ENCODE measurements around the gene CMTM2. TPM values are rescaled to one million over a fixed set of nuclear protein-coding genes. Genes with fewer than 3 reads are reported as not detected.

Gene CMTM2
- total and polyA plus RNA-seq, 9 of the 15 experiments (the other 6 are each of a cell fraction or from before 2014, with no cell fraction given) = not detected

- no TSS peak for BruUV-seq (replicated peaks)
- TF ChIP-seq TCF15 (CRISPR knock-in tag; IDR thresholded peaks at IDR 0.05) (no peak), NFXL1 (CRISPR knock-in tag; IDR thresholded peaks at IDR 0.05) (no peak), TCF3 (CRISPR knock-in tag; IDR thresholded peaks at IDR 0.05) (no peak), TGIF2 (CRISPR knock-in tag; IDR thresholded peaks at IDR 0.05) (no peak)
- Histone ChIP-seq H3K4me2 (ENCODE audit: insufficient read depth, low read length) (no peak overlapping the region), H3K9me1 (ENCODE audit: control insufficient read depth, insufficient read depth, low read length) (no peaks in the 10 kb centered on the region), H3K4me1 (replicated peaks in 1 of 2; ENCODE audit: control insufficient read depth in 2 of 2, insufficient read depth in 2 of 2, low read length in 2 of 2) (peaks cover 3 to 8% of the 10 kb centered on the region in 2 experiments; a peak in 3 of 5 replicates), H3K79me2 (ENCODE audit: control insufficient read depth, insufficient read depth, low read length) (no peaks in the 10 kb centered on the region), H3K27me3 (ENCODE audit: control insufficient read depth in 2 of 2, insufficient read depth in 2 of 2, low read length in 2 of 2) (no peaks in the 10 kb centered on the region), H3K27ac (ENCODE audit: extremely low read depth, low read depth, low read length) (no peak overlapping the region), H3K36me3 (ENCODE audit: control insufficient read depth, insufficient read depth, low read length) (peaks cover 70% of the 10 kb centered on the region), H2AFZ (ENCODE audit: low read depth, low read length) (no peak overlapping the region), H3K9me3 (replicated peaks; ENCODE audit: control insufficient read depth, insufficient read depth, low read depth, low read length) (no peaks in the 10 kb centered on the region), H4K20me1 (replicated peaks; ENCODE audit: control insufficient read depth, insufficient read depth, low read length) (no peaks in the 10 kb centered on the region), H3K4me3 (no peak overlapping the region), H3K9ac (ENCODE audit: insufficient read depth in 1 of 2, low read depth in 2 of 2, low read length in 2 of 2) (no peak overlapping the region)
- ATAC-seq (no peak), DNase-seq (ENCODE audit: extremely low read depth in 1 of 4, low spot score in 3 of 4) (no peak), FAIRE-seq (no peak)
- in situ Hi-C loops (cut with MboI) (no loop called here), intact Hi-C loops (cut with micrococcal nuclease) (no loop called here)
- WGBS (ENCODE audit: insufficient coverage, low coverage, missing lambda C conversion rate) = 93% methylated on average over 2 of the region's 2 CpGs
- CTCF ChIA-PET (ENCODE audit: low intra/inter-chr PET ratio) = interaction anchor here (0.6 kb wide), 1 partner anchor 45 kb away, joined by 5 read pairs; no protein-coding TSS in a partner anchor
- POLR2A ChIA-PET = interaction anchor here (1.3 to 2.1 kb wide), 3 partner anchors 9 to 13 kb away, joined by 3 to 11 read pairs (median 6); no protein-coding TSS in a partner anchor
These were observed 15.5 kb upstream of the CMTM2 start for GRCh38 chr16:66563574-66564334.

Data from K562 (cell line).